CD4-positive, alpha-beta T cell treated with Interleukin-17A for 1 hour (primary cell): ENCODE measurements around the gene PTPRN2.
"Not testable (repeated sequence)": the region's sequence is repeated elsewhere in the genome, so short reads cannot be mapped to it uniquely, and the experiment has no call there.

ENCODE experiments used
- DNase-seq: peaks from one replicate; pipeline ENCODE4 v3.0.0-alpha.2; 2020

PTPRN2 gene

GRCh38 chr7:158550394-158550700 is 37.3 kb downstream of the PTPRN2 start:
- DNase-seq = no peak

DNA sequence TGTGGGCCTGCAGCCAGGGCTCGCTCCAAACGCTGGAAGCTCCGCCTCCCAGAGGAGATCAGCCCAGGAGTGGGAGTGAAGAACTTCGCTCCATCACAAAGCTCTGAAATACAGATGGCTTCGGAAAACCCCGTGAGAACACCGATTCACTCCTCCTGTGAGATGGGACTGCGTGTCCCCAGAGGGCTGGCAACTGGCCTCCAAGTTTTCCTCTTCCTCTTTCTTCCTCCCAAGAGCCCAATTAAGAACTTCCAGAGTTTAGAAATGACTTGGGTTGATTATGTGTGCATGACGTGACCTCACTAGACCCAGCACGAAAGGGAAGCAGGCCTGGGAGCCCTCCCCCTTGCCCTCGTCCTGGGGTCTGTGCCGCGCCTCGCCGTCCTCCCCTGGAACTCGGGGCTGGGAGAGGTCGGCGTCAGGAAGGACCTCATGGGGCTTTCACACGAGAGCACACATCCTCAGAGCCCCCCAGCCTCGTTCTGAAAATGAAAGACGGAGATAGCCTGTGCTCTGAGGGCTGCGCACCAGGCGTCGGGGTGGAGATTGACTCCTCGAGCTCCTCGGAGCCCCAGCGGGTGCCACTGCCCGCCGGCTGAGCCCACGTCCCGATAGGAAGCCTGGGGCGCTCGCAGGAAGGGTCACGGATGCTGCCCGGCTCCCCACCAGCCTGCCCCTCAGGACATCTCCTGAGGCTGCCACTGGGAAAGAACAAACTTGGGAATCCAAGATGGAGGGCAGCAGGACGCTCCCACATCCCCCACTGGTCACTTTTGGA is 37.8 kb downstream of the PTPRN2 start:
- no peak for DNase-seq

GRCh38 chr7:158549176-158549615 is 38.4 kb downstream of the PTPRN2 start:
- DNase-seq = no peak

- no peak for DNase-seq
These were observed 38.9 kb downstream of the PTPRN2 start for GRCh38 chr7:158548726-158549125.

GRCh38 chr7:158547817-158548216 is 39.8 kb downstream of the PTPRN2 start:
- no peak for DNase-seq

- no peak for DNase-seq
These were observed 41.0 kb downstream of the PTPRN2 start for GRCh38 chr7:158546626-158547025.

- no peak for DNase-seq
These were observed 41.4 kb downstream of the PTPRN2 start for GRCh38 chr7:158546214-158546613.

DNA sequence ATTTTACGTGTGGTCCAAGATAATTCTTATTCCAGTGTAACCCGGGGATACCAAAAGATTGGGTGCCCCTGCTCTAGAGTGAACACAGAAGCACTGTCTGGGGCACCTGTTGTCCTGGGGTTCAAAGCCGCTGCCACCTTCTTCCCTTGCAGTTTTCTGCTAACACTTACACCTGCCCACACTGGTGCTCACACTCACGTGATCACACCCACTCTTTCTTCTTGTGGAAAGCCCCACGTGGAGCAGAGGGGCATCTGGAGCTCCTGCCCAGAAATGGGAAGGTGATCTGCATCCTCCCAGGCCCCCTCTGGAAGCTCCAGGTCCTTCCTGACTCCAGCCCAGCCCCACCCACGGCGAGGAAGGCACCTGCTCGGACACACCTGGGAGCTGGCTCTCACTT is 42.9 kb downstream of the PTPRN2 start:
- no peak for DNase-seq

DNA sequence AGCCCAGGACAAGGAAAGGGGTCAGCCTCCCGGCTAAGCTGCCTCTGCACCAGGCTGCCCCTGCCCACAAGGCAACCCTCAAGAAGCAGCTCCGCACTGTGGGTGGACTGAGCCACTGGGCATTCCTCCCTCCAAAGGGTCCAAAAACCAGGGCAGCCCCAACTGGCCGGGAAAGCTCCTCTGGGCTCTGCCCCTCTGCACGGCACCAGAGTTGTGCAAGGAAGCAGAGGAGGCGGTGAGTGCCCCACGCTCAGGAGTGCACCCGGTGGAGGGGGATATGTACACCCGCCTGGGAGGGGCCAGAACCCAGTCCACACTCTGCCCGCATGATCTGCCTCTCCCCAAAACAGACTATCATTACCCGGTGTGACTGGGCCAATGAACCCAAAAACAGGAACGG is 43.8 kb downstream of the PTPRN2 start:
- DNase-seq = no peak

DNA sequence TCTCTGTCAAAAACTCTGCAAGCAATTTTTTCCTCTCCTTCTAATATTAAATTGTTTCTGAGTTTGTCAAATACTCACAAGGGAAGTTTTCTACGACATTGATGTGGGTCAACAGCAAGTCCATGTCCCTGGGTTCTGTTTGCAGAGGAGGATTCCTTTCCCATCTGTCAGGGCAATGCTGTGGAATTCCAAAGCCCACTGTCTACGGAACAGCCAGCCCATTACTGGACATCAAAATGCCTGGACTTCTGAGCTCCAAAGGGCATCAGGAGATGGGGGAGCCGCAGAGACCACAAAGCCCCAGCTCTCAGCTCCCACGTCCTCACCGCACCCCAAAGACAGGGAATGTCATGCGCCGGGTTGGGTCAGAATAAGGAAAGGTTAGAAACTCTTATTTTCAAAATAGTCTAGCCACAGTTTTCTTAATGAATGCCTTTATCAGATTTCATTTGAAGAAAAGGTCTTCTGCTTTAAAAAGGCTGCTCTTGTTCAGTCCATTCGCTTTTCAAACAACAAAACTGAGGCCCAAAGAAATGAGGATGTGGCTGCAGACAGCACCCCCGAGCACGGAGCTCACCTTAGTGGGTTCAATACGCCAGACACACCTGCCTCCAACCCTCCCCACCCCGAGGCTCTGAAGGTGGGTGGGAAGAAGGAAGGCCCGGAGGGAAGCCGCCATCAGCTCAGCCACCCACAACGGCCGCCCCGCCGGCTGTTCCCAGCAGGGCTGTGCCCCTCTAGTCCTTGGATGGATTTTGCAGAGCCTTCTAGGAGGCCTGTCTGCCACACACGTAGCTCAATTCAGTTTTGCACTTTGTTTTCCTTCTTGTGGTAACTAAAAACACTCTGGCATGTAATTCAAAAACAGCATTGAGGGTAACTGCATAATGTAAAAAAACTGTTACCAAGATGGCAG is 44.7 kb downstream of the PTPRN2 start:
- no peak for DNase-seq

DNA sequence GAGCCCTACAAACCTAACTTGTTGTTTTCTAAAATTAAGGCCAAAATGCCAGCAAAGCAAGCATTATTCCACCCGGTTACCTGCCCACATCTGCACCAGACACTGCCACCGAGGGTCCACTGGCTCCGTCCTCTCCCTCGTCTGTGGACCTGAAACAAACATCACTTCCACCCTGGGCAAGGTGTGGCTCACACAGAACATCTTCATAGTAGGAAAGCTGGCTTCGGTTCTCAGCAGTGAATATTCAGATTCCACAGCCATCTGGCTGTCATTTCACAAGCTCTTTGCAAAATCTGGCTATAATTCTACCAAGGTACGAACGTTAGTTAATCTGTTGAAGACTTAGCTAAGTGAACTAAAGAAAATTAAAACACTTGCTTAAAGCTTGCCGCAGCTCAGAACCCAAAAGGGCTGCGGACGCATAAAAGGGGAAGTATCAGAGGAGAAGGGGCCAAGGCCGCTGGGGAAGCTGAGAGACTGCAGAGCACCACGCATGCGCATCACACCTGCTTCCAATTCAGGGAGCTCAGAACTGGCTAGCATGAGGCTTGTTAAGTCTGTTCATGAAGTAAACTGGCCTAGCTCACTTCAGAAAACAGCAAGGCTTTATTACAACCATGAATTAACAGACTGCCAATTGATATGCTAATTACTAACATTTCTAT is 46.1 kb downstream of the PTPRN2 start:
- peak; percentile 12 for DNase-seq

- DNase-seq = no peak
These were observed 47.9 kb downstream of the PTPRN2 start for GRCh38 chr7:158539711-158540146.

DNA sequence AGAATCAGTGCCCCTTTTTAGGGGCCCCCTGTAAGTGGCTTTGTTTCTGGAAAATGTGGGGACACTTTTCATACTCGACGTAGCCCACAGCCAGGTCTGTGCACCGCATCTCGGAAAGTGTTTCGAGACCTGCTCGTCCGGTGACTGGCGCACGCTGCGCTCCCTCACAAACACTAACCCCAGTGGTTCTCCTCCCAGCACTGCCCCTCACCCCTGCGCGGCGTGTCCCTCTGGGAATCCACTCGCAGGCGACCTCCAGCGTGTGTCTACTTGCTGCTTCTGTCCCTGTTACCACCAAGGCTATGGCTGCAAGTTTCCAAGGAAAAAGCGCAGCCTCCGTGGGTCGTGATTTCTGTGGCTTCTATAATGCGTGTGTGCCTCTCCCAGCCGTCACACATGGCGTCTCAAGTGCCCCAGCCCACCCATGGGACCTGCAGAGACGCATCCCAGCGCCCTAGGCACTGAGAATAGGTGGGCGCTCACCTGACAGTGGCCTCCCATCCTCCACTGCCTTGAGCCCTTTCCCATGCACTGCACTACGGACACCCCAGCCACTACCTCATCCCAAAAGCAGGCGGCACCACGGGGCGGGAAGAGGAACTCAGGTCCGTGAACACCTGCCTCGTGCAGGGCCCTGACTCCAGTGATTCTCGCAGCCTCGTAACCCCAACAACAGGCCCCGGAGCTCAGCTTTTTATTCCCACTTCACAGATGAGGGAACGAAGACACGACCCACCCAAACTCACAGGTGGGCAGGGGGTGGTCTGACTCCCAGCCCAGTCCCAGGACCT is 49.3 kb downstream of the PTPRN2 start:
- DNase-seq = no peak

DNA sequence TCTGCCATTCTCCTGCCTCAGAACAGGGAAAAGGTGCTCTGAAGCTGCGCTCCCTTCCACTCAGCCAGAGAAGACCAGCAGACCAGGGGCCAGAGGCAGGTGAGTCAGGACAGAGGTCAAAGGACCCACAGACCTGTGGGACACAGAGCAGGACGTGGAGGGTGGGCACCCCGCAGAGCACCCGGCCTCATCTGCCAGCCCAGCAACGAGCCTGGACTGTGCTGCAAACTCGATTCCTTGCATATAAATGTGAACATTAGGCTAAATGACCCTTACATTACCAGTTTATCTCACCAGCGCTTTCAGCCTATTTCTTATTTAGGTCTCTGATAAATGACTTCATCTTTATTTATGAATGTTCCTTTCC is 50.1 kb downstream of the PTPRN2 start:
- no peak for DNase-seq

DNA sequence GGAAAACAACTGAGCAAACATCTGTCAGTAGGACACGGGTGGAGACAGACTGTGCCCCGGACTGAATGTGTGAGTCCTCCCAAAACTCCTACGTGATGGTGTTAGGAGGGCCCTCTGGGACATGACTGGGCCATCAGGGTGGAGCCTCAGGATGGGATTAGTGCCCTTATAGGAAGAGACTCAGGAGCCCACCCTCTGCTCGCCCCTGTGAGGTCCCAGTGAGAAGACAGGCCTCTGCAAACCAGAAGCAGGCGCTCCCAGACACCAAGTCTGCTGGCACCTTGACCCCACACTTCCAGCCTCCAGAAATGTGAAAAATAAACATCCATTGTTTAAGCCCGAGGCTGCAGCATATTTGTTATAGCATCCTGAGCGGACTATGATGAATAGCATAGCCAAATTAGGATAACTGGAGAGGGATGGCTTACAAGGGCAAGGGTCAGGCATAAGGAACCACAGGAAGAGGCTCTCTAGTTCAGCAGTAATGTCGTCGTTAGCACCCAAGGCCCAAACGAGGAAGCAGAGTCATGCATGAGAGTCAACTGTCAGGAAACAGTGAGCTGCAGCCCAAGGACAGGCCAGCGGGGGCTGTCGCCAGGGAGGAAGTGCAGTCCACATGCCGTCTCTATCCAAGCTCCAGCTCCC is 50.6 kb downstream of the PTPRN2 start:
- DNase-seq = no peak

GRCh38 chr7:158535079-158535478 is 52.5 kb downstream of the PTPRN2 start:
- no peak for DNase-seq

GRCh38 chr7:158534598-158534997 is 53.0 kb downstream of the PTPRN2 start:
- no peak for DNase-seq

DNA sequence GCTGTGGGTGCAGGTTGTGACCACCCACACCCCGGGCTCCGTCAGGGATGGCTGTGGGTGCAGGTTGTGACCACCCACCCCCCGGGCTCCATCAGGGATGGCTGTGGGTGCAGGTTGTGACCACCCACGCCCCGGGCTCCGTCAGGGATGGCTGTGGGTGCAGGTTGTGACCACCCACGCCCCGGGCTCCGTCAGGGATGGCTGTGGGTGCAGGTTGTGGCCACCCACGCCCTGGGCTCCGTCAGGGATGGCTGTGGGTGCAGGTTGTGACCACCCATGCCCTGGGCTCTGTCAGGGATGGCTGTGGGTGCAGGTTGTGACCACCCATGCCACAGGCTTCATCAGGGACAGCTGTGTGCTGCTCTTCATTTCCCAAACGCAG is 53.5 kb downstream of the PTPRN2 start:
- not testable (repeated sequence) for DNase-seq

GRCh38 chr7:158533386-158534133 is 54.1 kb downstream of the PTPRN2 start:
- no peak for DNase-seq

DNA sequence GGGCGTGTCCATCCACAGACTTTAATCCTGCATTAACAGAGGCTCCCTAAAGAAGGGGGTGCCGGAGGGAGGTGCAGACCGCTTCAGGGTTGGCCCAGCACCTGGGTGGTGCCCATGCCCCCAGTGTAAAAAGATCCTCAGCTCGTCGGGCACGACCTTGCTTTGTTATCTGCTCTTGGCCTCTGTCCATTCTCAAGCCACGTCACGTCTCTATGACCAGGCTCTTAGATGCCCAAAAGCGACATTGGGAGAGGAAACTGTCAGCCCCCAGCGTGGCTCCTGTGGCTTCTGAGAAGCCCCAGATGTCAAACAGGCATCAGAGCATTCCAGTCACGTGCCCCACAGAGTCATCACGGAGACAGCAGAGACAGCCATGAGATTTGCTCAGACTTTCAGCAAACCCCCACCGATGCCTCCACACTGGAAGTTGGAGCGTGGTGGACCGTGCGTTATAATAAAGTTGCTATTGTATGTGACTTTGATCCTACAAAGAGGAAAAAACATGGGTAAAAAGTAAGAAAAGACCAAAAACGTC is 55.5 kb downstream of the PTPRN2 start:
- DNase-seq = no peak

DNA sequence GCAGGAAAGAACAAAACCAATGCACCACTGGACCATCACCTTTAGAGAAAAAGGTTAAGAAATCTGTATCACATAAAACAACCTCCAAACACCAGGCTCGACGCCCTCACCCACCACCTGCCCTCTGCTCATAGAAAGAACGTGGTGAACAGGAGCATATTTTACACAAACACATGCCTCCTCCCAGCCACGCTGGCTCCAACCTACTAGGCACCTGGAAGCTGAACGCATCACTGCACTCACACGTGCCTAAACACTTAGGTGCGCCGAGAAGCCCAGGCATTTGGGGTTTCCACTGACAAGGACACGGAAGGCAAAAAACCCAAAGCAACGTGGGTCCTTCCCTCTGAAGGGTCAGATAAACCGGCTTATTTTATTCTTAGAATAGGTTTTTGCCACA is 56.0 kb downstream of the PTPRN2 start:
- no peak for DNase-seq
